Stimulated activated CD4-positive, alpha-beta T cell treated with anti-CD3 and anti-CD28 coated beads, Interleukin-4, amount 100 ng/mL, for 1 hour (primary cell): Measurements from ENCODE around the gene CLDN9.
"Not testable (repeated sequence)": the region's sequence is repeated elsewhere in the genome, so short reads cannot be mapped to it uniquely, and the experiment has no call there.

ENCODE experiments used
- DNase-seq: peaks from one replicate; pipeline ENCODE4 v3.0.0-alpha.2; 2020

Gene CLDN9

GRCh38 chr16:3035972-3036725 lies 23.4 kb downstream of the CLDN9 start:
- no peak for DNase-seq

GRCh38 chr16:3036726-3037315 lies 24.1 kb downstream of the CLDN9 start, which contains the start of gene BICDL2:
TSS of gene BICDL2 (minus strand) at chr16:3036944. CDS start at chr16:3035496, 1,448 bp downstream.
- DNase-seq: no peak

DNA sequence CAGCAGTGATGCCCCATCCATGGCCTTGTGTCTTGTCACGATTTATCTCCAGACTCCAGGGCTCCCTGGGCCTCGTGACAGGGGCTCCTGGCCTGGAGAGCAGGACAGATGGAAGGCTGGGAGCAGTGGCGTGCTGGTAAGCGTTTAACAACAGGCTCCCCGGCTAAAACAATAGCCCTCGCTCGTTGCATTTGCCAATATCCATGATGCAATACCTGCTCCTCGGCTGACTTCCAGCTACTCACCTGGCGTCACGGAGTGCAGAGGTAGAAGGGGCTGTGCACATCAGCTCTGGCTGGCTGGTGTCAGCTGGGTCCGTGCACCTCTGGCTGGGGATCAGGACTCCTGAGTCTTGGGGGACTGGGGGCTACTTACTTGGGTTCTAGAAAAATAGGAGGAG lies 25.5 kb downstream of the CLDN9 start:
- no peak for DNase-seq

GRCh38 chr16:3038896-3039295 lies 26.2 kb downstream of the CLDN9 start:
- DNase-seq: no peak

DNA sequence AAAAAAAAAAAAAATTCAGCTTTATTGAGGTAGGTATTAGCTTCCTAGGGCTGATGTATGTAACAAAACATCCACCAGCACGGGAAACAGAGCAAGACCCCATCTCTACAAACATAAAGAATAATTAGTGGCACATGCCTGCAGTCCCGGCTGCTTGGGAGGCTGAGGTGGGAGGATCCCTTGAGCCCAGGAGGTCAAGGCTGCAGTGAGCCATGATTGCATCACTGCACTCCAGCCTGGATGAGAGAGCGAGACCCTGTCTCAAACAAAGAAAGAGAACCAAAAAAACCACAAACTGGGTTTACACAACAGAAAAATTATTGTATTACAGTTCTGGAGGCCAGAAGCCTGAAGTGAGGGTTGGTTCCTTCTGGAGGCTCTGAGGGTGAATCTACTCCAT lies 29.7 kb downstream of the CLDN9 start:
- no peak for DNase-seq

- DNase-seq: no peak
Observed at GRCh38 chr16:3044708-3045107, 32.0 kb downstream of the CLDN9 start.

DNA sequence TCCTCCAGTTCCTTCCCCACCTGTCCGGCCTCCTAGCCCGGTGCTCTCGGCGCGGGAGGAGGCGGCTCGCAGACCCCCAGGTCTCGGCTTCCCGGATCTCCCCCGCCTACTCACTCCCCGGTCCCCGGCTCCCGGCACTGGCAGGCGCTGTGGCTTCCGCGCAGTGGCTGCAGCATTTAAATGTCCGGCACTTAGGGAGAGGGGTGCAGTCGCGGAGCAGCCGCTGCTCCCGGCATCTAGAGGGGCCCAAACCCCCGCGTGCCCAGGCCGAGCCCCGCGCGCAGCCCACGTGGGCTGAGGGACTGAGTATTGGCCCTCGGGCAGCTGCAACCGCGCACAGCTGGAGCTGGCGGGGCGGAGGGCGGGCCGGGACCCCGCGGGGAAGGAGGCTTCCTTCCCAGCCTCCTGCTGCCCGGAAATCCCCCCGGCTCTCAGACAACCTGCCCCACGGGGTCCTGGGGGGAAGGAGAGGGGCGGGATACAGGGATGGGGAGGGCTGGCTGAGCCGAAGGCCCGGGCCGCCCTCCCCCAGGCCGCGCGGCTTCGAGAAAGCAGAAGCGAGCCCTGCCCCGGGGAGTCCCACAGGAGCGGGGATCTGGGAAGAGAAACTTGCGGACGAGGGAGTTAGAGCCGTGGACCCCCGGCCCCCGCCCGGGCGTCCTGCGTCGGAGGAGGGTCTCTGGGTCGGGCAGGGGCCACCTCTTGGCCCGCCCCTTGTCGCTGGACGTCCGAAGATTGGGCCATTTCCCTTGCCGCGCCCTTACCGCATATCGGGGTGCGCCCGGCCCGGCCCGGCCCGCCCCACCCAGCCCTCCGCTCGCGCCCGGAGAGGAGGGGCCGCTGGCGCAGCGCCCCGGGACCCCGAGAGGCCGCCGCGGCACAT lies 33.3 kb downstream of the CLDN9 start, which contains the start of gene MMP25:
Gene MMP25, plus strand, starts transcription at position 804 of the 883 bp plus-strand sequence. CDS start 357 bp downstream, outside the sequence.
- no peak for DNase-seq

- DNase-seq: no peak
Observed at GRCh38 chr16:3046641-3047386, 34.1 kb downstream of the CLDN9 start.

DNA sequence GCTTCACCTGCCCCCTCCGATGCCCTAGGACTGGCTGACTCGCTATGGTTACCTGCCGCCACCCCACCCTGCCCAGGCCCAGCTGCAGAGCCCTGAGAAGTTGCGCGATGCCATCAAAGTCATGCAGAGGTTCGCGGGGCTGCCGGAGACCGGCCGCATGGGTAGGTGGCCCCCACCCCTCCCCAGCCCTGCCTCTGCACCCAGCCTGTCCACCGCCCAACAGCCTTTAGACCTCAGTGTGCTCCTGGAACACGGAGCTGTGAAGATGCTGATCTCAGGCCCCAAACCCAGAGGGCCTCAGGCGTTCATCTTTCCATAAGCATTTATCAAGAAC lies 34.6 kb downstream of the CLDN9 start:
- DNase-seq: no peak

DNA sequence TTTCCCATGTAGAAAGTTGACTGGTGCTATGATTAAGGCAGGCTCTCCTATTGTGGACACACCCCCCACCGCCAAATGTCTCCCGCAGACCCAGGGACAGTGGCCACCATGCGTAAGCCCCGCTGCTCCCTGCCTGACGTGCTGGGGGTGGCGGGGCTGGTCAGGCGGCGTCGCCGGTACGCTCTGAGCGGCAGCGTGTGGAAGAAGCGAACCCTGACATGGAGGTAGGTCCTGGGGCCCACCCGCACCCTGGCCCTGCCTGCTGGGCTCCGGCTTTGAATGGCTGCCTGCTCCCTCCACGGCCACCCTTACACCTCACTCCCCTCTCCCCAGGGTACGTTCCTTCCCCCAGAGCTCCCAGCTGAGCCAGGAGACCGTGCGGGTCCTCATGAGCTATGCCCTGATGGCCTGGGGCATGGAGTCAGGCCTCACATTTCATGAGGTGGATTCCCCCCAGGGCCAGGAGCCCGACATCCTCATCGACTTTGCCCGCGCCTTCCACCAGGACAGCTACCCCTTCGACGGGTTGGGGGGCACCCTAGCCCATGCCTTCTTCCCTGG lies 37.3 kb downstream of the CLDN9 start:
- no peak for DNase-seq

DNA sequence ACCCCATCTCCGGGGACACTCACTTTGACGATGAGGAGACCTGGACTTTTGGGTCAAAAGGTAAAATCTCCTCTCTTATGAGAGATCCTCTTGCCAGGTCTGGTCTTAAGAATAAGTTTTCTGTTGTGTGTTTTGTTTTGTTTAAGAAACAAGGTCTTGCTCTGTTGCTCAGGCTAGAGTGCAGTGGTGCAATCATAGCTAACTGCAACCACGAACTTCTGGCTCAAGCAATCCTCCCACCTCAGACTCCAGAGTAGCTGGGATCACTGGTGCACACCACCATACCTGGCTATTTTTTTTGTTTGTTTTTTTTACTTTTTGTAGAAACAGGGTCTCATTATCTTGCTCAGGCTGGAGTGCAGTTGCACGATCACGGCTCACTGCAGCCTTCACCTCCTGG lies 37.8 kb downstream of the CLDN9 start:
- no peak for DNase-seq

GRCh38 chr16:3051009-3051408 lies 38.3 kb downstream of the CLDN9 start:
- no peak for DNase-seq

DNA sequence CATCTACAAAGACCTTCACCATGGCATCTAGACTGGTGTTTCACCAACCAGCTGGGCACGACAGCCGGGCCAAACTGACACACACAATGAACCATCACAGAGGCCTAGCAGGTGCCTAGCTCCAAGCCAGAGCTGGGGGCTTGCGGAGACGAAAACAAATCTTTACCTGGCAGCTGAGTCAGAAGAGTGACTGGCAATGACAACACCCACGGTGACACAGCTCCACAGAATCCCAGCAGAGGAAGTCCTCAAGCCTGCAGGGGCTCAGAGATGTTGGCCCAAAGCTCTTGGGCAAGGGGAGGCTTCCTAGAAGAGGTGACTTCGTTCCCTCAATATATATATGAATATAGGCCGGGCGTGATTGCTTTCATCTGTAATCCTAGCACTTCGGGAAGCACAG lies 38.8 kb downstream of the CLDN9 start:
- DNase-seq: no peak

DNA sequence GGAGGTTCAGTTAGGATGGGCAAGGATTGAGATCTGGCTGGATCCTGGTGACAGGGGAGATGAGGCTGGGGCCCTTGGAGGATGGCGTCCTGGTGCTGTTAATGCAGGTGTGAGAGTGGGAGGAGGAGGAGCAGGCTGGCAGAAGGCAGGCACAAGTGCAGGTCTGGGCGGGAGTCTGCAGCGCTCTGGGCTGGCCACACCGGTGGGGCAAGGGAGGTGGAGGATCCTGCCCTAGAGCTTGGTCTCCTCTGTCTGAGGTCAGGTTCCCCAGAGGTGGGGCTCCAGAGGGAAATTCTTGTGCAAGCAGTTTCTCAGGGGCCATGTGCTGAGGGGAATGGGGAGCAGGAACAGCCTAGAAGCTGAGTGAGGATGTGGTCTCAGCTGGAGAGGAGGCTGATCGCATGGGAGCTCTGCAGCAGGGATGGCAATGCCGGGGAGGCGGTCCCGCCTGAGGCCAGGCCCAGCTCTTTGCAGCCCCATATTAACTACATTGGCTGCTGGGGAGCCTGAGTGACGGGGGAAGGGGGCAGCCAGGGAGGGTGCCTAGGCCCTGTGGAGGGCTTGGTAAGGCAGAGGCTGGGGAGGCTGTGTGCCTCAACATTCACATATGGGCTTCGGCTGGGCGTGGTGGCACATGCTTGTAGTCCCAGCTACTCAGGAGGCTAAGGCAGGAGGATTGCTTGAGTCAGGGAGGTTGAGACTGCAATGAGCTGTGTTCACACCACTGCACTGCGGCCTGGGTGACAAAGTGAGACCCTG lies 40.0 kb downstream of the CLDN9 start:
- DNase-seq: not testable (repeated sequence)

DNA sequence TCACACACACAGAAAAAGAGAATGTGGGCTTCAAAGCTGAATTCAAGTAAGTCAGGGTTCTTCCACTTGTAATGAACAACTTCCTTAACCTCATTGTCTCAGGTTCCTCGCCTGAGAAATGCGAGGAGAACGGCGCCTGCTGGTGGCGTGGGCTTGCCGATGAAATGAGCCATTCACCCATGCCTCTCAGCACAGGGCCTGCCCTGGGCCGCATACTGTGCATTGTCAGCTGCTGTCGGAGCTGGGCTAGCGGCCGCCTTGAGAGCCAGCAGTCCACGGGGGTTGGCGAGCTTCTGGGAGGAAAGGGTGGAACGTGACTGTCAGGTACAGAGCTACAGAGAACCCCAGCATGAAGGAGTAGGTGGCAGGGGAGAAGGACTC lies 40.6 kb downstream of the CLDN9 start:
- DNase-seq: not testable (repeated sequence)

- DNase-seq: no peak
Observed at GRCh38 chr16:3054965-3055733, 42.4 kb downstream of the CLDN9 start.

GRCh38 chr16:3055734-3056115 lies 43.0 kb downstream of the CLDN9 start:
- DNase-seq: not testable (repeated sequence)

- DNase-seq: no peak
Observed at GRCh38 chr16:3056336-3057180, 43.8 kb downstream of the CLDN9 start.

DNA sequence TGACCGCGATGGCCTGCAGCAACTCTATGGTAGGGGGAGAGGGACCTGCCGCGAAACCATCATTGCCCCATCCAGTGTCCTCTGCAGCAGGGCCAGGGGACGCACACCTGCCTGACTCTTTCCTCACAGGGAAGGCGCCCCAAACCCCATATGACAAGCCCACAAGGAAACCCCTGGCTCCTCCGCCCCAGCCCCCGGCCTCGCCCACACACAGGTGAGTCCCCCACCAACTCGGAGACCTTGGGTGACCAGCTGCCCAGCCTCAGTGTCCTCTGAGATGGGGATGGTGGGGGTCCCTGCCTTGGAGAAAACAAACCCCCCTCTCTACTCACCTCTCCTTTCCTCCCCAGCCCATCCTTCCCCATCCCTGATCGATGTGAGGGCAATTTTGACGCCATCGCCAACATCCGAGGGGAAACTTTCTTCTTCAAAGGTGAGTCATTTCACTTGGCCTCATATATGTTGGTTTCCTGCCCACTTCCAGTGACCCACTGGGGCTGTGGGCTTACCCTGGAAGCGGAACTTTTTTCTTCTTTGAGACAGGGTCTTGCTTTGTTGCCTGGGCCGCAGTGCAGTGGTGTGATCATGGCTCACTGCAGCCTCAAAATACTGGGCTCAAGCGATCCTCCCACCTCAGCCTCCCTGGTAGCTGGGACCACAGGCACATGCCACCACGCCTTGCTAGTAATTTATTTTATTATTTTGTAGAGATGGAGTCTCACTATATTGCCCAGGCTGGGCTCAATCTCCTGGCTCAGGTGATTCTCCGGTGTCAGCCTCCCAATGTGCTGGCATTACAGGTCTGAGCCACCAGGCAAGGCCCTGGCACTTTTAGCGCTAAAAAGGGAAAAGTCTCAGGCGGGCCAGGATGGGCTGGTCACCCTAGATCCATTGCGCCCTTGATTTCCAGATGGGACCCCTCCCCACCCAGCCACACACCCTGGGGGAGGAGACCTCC lies 44.7 kb downstream of the CLDN9 start:
- DNase-seq: no peak
